Stimulated activated CD8-positive, alpha-beta memory T cell treated with anti-CD3 and anti-CD28 coated beads, Interleukin-7, amount 100 ng/mL, for 4 hours (primary cell): ENCODE data around the gene RNH1.
"Not testable (repeated sequence)": the region's sequence is repeated elsewhere in the genome, so short reads cannot be mapped to it uniquely, and the experiment has no call there.

Experiments
- DNase-seq, 2 donors: peaks; one replicate each; pipeline ENCODE4 v3.0.0-alpha.2; 2020; ENCODE audit warnings: low read depth in 2 of 2

Gene RNH1

GRCh38 chr11:477052-477715 lies 29.9 kb downstream of the RNH1 start:
- no peak for DNase-seq

- DNase-seq = no peak
These were observed 30.6 kb downstream of the RNH1 start for GRCh38 chr11:476416-476815.

- DNase-seq = no peak
These were observed 31.1 kb downstream of the RNH1 start for GRCh38 chr11:475941-476340.

GRCh38 chr11:474914-475506 lies 32.0 kb downstream of the RNH1 start:
- DNase-seq = no peak

- no peak for DNase-seq
These were observed 32.9 kb downstream of the RNH1 start for GRCh38 chr11:473962-474785.

GRCh38 chr11:473415-473814 lies 33.6 kb downstream of the RNH1 start:
- no peak for DNase-seq

- no peak for DNase-seq
These were observed 34.2 kb downstream of the RNH1 start for GRCh38 chr11:472816-473215.

- DNase-seq = no peak
These were observed 34.8 kb downstream of the RNH1 start for GRCh38 chr11:472272-472671.

- no peak for DNase-seq
These were observed 35.4 kb downstream of the RNH1 start for GRCh38 chr11:471468-472145.

- DNase-seq = no peak
These were observed 37.1 kb downstream of the RNH1 start for GRCh38 chr11:469684-470560.

GRCh38 chr11:469026-469683 lies 37.9 kb downstream of the RNH1 start:
- not testable (repeated sequence) for DNase-seq

- DNase-seq = no peak
These were observed 38.5 kb downstream of the RNH1 start for GRCh38 chr11:468493-468892.

GRCh38 chr11:468036-468435 lies 39.0 kb downstream of the RNH1 start:
- DNase-seq = no peak

GRCh38 chr11:465896-466530 lies 41.0 kb downstream of the RNH1 start:
- DNase-seq = no peak

GRCh38 chr11:464316-464715 lies 42.7 kb downstream of the RNH1 start:
- DNase-seq = no peak

GRCh38 chr11:462107-462890 lies 44.7 kb downstream of the RNH1 start:
- no peak for DNase-seq

- no peak for DNase-seq
These were observed 45.4 kb downstream of the RNH1 start for GRCh38 chr11:461626-462025.

GRCh38 chr11:460331-461199 lies 46.5 kb downstream of the RNH1 start:
- no peak for DNase-seq
